ENCODE measurements around the gene CASP7. TPM values are rescaled to one million over a fixed set of nuclear protein-coding genes. Genes with fewer than 3 reads are reported as not detected.

The CASP7 gene
- total RNA-seq, 1 experiment from 2014 or later, result 4.7 TPM

DNA sequence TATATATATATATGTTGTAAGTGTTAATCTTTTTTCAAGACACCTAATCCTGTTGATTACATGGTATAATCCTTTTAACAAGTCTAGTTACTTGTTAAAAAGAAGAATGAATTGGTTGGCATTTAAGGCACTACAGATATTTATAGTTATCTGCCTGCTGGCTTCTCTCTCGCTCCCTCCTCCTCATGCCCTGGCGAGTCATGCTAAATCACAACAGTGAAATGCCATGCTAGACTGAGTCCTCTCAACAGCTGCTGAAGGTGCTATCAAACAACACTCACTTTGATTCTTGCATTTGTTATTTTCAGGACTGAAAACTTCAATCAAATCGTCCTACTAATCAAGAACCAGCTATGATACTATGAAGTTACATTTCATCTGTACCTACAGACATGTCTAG lies 31.2 kb upstream of the CASP7 start:
- Histone ChIP-seq H2BK20ac (ENCODE audit: low read depth, low read length, poor library complexity, severe bottlenecking) (no peak overlapping the region), H3K4me2 (ENCODE audit: insufficient read depth, insufficient read length, low read length) (no peak overlapping the region), H3K27me3 (ENCODE audit: insufficient read depth, low read length) (no peaks in the 10 kb centered on the region), H4K5ac (ENCODE audit: insufficient read length, low read depth, low read length) (no peak overlapping the region), H2BK5ac (ENCODE audit: insufficient read length, low read length) (no peak overlapping the region), H3K9me3 (ENCODE audit: control insufficient read depth, low read depth, low read length) (no peaks in the 10 kb centered on the region), H3T11ph (ENCODE audit: low read length) (no peak overlapping the region), H2BK12ac (ENCODE audit: insufficient read length, low read depth, low read length) (no peak overlapping the region), H4K91ac (ENCODE audit: insufficient read length, low read depth, low read length) (no peak overlapping the region), H3K56ac (ENCODE audit: insufficient read length, low read depth, low read length) (no peak overlapping the region), H3K4me1 (ENCODE audit: insufficient read depth, low read length) (no peaks in the 10 kb centered on the region), H3K18ac (ENCODE audit: insufficient read length, low read depth, low read length) (no peak overlapping the region), H3K4ac (ENCODE audit: low read depth, low read length) (no peak overlapping the region), H3K27ac (ENCODE audit: insufficient read length, low read depth, low read length) (no peak overlapping the region), H2BK120ac (ENCODE audit: low read depth, low read length, poor library complexity, severe bottlenecking) (no peak overlapping the region), H3K79me1 (ENCODE audit: insufficient read depth, low read depth, low read length, poor library complexity, severe bottlenecking) (no peaks in the 10 kb centered on the region), H4K8ac (replicated peaks; ENCODE audit: insufficient read length, low read depth, low read length) (no peak overlapping the region), H3K9ac (ENCODE audit: extremely low read depth, insufficient read length, low read length) (no peak overlapping the region), H3K79me2 (ENCODE audit: insufficient read depth, low read length) (no peaks in the 10 kb centered on the region), H3K14ac (ENCODE audit: insufficient read depth, low read length) (no peak overlapping the region), H2AK5ac (ENCODE audit: insufficient read length, low read length) (no peak overlapping the region), H2AFZ (ENCODE audit: low read length) (no peak overlapping the region), H3K23ac (ENCODE audit: insufficient read length, low read depth, low read length) (no peak overlapping the region), H2BK15ac (ENCODE audit: low read depth, low read length) (no peak overlapping the region), H4K20me1 (ENCODE audit: control insufficient read depth, insufficient read depth, insufficient read length) (no peaks in the 10 kb centered on the region), H3K23me2 (ENCODE audit: insufficient read length, low read depth, low read length, poor library complexity, severe bottlenecking) (no peaks in the 10 kb centered on the region)
- H3K27ac Mint-ChIP-seq, result no peak overlapping the region
- no peak overlapping the region for H3K4me3 Mint-ChIP-seq
- H3K36me3 Mint-ChIP-seq (ENCODE audit: insufficient read depth in 1 of 3, low read depth in 3 of 3), result no peaks in the 10 kb centered on the region
- H3K9me3 Mint-ChIP-seq, result no peaks in the 10 kb centered on the region
- peaks cover 0 to 6% of the 10 kb centered on the region in 2 experiments; a peak in 1 of 4 replicates for H3K4me1 Mint-ChIP-seq
- DNase-seq, result no peak
- no CpG with 5 or more reads among the region's 3 CpGs for WGBS (ENCODE audit: extremely low coverage, insufficient read length, low lambda C conversion rate)
- TF ChIP-seq, protein P1, sequence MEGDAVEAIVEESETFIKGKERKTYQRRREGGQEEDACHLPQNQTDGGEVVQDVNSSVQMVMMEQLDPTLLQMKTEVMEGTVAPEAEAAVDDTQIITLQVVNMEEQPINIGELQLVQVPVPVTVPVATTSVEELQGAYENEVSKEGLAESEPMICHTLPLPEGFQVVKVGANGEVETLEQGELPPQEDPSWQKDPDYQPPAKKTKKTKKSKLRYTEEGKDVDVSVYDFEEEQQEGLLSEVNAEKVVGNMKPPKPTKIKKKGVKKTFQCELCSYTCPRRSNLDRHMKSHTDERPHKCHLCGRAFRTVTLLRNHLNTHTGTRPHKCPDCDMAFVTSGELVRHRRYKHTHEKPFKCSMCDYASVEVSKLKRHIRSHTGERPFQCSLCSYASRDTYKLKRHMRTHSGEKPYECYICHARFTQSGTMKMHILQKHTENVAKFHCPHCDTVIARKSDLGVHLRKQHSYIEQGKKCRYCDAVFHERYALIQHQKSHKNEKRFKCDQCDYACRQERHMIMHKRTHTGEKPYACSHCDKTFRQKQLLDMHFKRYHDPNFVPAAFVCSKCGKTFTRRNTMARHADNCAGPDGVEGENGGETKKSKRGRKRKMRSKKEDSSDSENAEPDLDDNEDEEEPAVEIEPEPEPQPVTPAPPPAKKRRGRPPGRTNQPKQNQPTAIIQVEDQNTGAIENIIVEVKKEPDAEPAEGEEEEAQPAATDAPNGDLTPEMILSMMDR (conservative IDR thresholded peaks at IDR 0.05), result no peak
- peaks cover 10% of the 10 kb centered on the region for H3K27me3 Mint-ChIP-seq (ENCODE audit: low read depth)

All from H9 (cell line).